ENCODE data around the gene DMGDH.
A peak's percentile ranks its signal among the peaks of the same experiment; 100 is the strongest.
"Not testable (repeated sequence)": the region's sequence is repeated elsewhere in the genome, so short reads cannot be mapped to it uniquely, and the experiment has no call there.

Gene DMGDH

DNA sequence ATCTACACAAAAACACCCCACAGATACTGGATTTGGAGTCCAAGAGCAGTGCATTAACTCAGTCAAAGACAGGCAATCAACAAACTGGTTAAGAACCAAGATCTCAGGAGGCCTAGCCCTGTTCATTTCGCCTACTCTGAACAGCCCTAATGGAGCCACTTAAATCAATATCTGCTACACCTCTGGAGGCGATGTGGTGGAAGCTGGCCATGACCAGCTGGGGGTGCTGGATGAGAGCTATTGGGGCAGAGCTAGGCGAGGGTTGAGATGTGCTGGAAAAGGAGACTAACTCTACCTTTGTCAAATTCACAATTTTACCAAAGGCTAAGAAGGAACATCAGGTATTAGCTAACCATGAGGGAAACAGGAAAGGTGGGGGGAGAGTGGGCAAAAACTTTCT is 61.1 kb downstream of the DMGDH start:
- DNase-seq: no peak

DNA sequence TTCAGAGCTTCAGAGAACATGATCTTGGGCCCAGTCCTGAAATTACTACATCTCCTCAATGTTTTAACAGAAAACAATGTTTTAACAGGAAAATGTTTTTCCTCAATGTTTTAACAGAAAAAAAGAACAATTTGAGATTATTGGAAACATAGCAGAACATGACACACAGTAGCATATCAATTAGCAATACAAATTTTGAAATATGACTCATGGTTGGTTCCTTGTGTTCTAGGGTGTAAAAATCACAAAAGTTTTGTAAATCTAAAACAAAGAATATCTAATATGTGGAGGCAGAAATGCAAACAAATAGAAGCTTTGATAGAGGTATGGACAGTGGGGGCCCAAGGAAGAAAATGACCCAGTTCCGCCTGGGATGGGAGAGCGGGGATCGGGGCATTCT is 61.6 kb downstream of the DMGDH start:
- DNase-seq: no peak

DNA sequence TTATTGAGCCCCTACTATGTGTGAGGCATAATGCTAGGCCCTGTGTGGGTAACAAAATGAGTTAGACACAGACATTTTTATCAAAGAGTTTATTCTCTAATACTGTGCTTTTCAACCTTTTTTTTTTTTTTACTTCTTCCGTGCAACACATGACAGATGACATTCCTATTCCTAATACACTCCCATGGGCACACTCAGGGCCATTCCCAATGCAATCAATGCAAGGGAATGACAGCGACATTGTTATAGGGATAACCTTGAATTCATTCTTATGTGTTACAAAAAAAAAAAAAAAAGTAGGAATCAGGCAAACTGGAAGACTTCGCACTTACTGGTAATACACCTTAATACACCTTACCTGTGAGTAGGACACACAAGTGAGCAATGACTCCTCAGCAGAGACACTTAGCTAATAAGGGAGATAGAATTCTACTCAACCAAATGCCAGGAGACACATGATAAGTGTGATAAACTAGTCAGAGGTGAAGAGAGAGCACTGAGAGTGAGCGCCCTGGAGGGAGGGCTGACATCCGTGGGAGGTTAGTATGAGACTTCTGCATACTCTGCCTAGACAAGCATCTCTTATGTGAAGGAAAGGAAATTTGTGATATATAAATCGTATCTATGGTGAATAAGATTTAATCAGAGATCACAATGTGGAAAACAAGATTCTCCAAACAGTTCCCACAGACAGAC is 63.4 kb downstream of the DMGDH start:
- DNase-seq: no peak

GRCh38 chr5:79005151-79005550 is 64.3 kb downstream of the DMGDH start:
- no peak for DNase-seq

GRCh38 chr5:79002374-79002773 is 67.1 kb downstream of the DMGDH start:
- DNase-seq: no peak

GRCh38 chr5:79001471-79001870 is 68.0 kb downstream of the DMGDH start:
- no peak for DNase-seq

DNA sequence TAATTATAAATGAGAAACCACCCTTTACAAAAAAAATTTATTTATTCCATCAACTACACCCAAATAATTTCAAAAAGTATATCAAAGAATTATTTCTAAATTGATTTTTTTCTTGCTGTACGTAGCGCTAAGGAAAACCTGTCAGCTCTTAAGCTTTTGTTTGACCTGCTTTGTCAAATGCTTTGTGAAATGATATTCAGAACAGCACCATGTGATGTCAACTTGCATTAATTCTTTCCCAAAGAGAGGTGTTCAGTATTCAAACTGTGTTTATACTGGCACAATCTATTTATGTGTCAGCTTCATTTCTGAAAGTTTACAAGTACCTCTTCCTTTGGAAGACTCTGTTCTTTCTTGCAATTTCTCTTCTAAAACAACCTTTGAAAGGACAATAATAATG is 72.4 kb downstream of the DMGDH start:
- no peak for DNase-seq

GRCh38 chr5:78995521-78996007 is 73.9 kb downstream of the DMGDH start:
- no peak for DNase-seq

GRCh38 chr5:78993165-78993564 is 76.3 kb downstream of the DMGDH start:
- no peak for DNase-seq

- DNase-seq: no peak
Measured at GRCh38 chr5:78992146-78992545, 77.3 kb downstream of the DMGDH start.

- DNase-seq: no peak
Measured at GRCh38 chr5:78989080-78989479, 80.4 kb downstream of the DMGDH start.

DNA sequence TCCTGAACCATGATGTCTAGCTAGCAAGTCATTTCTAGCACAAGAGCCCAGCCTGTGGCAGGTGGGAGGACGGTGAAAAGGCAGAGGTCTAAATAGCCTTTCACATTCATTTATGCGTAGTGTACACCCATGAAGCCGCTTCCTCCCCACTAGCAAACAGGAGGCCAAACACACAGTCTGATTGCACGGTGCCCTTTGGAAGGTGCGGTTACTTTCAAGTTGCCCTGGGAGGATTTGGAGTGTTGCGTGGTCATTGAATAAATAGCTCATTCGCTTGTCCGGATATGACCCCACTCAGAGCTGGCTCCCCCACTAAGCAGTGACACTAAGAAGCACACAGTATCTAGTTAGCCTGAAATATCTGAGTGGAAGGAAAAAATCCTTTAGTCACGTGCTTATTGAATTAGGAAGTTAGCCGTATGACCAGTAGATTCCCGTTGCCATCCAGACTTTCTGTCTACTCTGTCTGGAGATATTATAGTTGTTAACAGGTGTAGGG is 83.7 kb downstream of the DMGDH start:
- peak; percentile 6 for DNase-seq

GRCh38 chr5:78985116-78985724 is 84.3 kb downstream of the DMGDH start, which contains the start of gene ARSB:
ARSB (minus strand) TSS chr5:78985310; CDS start chr5:78985248, 62 bp downstream.
- DNase-seq: peak; percentile 17

DNA sequence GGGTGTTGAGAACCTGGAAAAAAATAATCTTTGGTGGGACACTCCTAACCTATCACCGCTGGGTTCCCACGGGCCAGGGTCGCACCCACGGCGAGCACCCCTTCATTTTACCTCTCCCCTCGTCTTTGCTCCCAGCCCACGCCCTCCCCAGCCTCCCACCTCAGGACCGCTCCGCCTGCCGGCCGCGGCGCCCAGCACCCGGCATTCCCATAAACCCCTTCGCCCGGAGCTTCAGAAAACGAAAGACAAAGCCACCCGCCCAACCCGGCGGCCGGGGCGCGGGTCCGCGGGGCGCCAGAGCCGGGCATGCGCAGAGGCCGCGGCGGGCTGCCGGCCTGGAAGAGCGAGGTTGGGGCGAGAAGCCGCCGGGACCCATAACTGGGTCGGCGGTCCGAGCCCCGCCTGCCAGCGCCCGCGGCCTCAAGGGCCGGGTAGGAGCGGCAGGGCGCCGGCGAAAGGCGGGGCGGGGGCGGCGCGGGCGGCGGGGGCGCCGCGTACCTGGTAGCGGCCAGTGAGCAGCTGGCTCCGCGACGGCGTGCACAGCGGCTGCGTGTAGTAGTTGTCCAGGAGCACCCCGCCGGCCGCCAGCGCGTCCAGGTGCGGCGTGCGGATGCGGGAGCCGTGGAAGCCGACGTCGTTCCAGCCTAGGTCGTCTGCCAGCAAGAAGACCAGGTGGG is 84.9 kb downstream of the DMGDH start:
- DNase-seq: peak; percentile 58

DNA sequence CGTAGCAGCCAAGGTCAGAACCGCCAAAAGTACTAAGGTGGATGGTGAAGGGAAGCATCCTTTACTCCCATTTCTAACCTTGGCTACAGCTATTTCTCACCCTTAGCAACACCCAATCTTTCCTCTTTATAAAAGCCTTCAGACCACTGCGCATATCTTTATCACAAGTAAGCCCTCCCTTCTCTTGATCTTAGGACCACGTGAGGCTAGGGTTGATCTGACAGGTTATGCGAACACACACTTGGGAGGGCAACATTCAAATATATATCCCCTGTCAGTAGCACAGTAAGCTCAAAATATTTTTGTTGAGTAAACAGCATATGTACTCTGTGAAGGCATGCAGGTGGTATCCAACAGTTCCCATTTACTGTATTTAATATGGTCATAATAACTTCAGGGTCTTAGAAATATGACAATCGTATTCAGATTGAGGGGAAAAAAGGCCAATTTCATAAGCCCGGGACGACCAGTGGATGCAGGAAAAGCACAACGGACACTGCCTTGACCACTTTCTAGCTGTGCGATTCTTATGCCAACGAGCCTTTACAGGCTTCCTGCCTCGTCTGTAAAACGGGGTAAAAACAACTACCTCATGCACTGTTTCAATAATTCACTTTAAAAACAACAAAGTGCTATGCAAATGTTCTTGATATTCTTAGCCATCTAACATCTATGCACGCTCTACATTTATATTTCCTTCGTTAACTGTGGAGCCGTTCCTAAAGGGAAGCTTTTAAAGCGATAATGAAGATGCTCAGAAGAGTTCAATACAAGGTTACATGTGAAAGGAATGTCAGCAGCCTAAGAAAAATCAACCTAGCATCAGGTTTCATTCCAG is 85.7 kb downstream of the DMGDH start:
- no peak for DNase-seq

DNA sequence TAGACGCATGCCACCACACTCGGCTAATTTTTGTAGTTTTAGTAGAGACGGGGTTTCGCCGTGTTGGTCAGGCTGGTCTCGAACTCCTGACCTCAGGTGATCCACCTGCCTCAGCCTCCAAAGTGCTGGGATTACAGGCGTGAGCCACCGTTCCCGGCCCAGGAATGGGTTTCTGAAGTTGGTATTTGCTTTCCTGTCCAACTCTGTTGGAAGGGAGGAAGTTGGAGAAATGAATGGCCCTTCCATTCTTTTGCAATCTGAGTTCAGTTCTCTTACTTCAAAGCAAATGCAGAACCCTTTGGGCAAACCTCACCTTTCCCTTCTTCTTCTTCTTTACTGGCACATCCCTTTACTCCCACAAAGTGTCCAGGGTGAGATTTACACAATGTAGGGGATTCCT is 86.3 kb downstream of the DMGDH start:
- not testable (repeated sequence) for DNase-seq

GRCh38 chr5:78979909-78980308 is 89.6 kb downstream of the DMGDH start:
- no peak for DNase-seq

GRCh38 chr5:78979117-78979742 is 90.2 kb downstream of the DMGDH start:
- DNase-seq: no peak

DNA sequence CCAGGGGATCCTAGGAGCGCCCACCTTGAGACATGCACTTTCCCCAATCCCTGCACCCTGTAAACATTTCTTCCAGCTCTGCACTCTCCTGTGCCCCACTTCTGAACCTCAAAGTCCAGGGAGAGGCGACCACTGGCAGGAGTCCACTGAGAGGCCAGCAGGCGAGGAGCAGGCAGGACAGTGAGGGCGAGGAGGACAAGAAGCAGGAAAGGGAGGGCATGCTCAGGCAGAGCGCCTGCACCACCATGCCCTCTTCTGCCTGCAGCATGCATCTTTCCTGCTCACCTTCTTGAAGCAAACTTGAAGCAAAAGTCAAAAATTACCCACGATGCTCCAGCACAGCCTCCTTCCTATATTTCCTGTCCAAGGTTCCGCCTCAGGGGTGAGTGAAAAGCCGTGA is 94.4 kb downstream of the DMGDH start:
- DNase-seq: no peak

DNA sequence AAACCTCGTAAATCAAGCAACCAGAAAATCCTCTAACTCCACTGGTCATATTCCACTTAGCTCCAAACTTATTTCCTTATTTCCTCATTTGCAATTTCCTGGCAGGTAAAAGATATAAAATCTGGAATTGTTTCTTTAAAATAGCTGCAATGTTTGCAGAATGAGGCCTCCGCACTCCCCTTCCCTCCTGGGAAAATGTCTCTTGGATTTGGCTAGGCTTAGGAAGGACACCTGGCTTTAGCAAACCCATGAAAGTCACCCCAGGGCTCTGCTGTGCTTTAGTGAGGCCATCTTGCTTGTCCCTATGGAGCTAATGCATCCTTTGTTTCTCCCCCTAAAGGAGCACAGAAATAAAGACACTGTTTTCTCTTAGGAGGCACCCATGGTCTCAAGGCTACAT is 94.9 kb downstream of the DMGDH start:
- DNase-seq: no peak

GRCh38 chr5:78974011-78974410 is 95.5 kb downstream of the DMGDH start:
- no peak for DNase-seq
